Left ventricle myocardium superior (tissue), 1 donor: ENCODE measurements around the gene WRNIP1. TPM values are rescaled to one million over a fixed set of nuclear protein-coding genes. Genes with fewer than 3 reads are reported as not detected.

Experiments used
- ATAC-seq: fragments of 200-7000 bp; cut with Tn5 transposase; one replicate; pipeline ENCODE4 v1.9.1; 2020; ENCODE audit warnings: mild to moderate bottlenecking, moderate library complexity
- DNase-seq: peaks from one replicate; pipeline ENCODE4 v3.0.0-alpha.2; 2020
- intact Hi-C: fragments of 100-400 bp; cut with micrococcal nuclease; formaldehyde crosslinking; loops from one replicate; pipeline ENCODE4 v1.11.0; 2022
- long read RNA-seq: library from polyadenylated mRNA; unstranded; transcript quantifications from one replicate; pipeline ENCODE4 v2.0.0, GENCODE V29; 2021
- total RNA-seq: library from RNA; stranded (reverse); fragmentation: NEBNext Ultra II Directional; extraction: Animal tissue kit (Norgen Biotek cat#: 25700); gene quantifications from one replicate; pipeline ENCODE4 v1.2.1, GENCODE V29; 2021
- donor health status: DM: no; HTN: yes; CAD: no; lungs with severe emphysema.

Gene WRNIP1
- 45.1 TPM for total RNA-seq
- long read RNA-seq, transcript WRNIP1-203 (7 exons, 2,595 nt), result minor isoform, 8 of 299 reads
- long read RNA-seq, transcript WRNIP1-204 (7 exons, 2,670 nt), result major isoform, 272 of 299 reads
- long read RNA-seq, partial matches to known transcripts, result 10 of 299 reads
- long read RNA-seq, other reads (novel, unspliced or antisense), result 9 of 299 reads

DNA sequence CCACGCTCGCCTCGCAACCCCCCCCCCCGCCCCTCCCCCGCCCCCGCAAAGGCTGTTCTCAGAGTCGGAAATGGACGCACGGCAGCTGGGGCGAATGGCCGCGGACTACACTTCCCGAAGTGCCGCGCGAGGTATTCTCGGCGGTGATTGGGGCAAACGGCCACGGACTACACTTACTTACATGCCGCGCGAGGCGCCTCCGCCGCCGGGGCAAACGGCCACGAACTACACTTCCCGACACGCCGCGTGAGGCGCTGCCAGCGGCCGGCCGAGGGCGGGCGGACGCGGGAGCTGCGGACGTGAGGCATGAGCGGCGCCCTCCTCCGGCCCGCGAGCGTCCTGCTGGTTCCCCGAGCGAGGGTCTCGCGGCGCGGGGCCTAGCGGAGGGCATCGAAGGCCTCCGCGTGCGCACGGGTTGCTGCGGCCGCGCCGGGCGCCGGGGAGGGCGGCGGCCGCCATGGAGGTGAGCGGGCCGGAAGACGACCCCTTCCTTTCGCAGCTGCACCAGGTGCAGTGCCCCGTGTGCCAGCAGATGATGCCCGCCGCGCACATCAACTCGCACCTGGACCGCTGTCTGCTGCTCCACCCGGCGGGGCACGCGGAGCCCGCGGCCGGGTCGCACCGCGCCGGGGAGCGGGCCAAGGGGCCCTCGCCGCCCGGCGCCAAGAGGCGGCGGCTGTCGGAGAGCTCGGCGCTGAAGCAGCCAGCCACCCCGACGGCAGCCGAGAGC, at the start of gene WRNIP1:
Gene WRNIP1 (plus strand): TSS at position 228 of the 730 bp plus-strand sequence. CDS start 230 bp downstream, at position 458.
- intact Hi-C loops, result no loop called here
- DNase-seq, result peak; percentile 99
- peak; percentile 92 for ATAC-seq

DNA sequence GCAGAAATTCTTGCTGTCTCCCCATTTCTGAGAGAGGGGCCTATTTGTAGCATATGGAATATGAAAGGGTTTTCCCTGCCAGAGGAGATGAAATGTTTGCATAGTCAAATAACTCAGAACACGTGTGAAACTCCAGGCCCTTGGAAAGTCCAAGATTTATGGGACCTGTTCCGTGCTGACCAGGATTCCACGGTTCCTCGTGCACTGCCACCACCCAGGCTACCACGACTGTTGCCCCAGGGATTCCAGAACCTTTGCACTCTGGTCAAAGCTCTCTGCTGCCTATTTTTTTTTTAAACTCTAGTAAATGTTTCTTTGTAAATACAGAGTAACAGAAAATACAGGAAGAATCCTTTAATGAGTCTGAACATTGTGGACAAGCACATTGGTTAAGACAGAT, 49.5 kb upstream of the WRNIP1 start:
- DNase-seq (no peak), ATAC-seq (no peak)
- intact Hi-C loops, result no loop called here

DNA sequence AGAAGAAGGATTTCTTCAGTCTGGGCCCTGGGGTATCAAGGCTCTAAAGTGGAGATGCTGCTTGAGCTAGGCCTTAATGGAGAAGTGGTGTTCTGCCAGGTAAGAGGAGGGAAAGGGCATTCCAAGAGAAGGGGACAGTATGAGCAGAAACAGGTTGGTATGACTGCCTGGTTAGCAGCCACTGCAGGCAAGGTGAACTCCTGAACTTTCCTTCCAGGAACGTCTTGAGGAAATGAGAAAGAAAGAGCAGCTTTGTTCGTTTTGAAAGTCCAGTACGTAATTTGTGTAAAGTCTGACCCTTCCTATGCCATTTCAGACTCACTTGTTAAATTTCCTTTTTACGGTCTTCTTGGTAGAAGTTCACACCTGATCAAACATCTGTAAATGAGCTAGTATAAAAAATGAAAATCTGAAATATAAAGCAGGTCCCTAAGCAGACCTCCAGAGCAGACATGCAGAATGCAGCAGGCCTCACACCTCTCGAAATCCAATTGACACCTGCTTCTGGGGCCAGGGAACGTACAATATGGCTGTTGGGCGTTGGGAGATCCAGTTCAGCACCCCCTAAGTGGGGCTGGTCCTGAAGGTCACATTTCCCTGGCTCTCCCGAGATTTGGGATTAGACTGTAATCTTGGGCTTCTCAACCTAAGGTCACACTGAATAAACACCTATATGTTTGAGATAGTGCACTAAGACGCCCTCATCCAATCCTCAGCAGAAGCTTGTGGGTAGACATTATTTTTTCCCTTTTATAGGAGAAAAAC, 48.1 kb upstream of the WRNIP1 start:
- ATAC-seq, result no peak
- intact Hi-C loops, result no loop called here

DNA sequence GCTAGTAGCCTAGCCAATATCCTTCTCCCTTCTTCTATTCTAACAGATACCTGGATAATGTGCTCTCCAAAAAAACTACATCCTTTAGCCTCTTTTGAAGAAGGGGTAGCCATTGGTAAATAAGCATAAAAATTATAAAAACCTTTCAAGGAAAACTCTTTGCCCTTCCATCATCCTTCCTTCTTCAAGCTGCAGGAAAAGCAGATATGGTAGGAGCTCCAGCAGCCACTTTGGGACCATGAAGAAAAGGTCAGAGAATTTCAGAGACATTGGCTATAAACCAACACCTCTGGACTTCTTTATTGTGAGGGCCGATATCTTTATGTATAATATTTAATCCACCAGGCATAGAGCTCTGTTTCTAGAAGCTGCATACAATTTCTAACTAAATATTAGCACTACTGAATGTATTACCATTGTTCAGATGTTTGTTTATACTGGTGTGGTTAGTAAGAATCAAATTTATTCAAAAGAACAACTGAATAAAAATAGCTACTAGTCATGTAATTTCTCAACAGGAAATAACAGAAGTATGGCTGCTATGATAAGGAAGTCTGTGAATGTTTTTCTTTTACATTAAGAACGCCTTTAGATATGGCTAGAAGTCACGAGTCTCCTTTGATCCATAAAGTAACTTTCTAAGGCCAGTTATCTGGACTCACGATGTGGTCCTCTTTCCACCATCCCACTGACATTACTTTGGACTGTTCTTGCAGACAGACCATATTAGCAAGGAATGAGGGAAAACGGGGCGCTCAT, 46.7 kb upstream of the WRNIP1 start:
- intact Hi-C loops, result no loop called here
- DNase-seq, result no peak
- no peak for ATAC-seq

More for the DNA sequence above, 48.1 kb upstream of the WRNIP1 start:
- no peak for DNase-seq

DNA sequence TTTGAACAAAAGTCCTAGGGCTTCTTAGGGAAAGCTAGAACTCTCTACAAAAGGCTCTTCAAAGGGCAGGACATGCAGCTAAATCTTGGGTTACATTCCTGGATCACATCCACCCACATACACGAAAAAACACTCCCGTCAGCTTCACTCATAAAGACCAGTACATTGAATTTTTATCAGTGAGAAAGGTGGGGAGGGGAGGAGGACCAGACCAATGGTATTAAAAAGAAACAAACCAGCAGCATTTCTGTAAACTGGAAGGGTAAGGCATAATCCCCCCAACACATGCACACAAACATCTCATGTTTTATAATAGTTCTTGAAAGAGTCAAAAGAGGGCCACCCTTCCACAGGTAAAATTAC, 46.1 kb upstream of the WRNIP1 start:
- intact Hi-C loops, result no loop called here
- DNase-seq (no peak), ATAC-seq (no peak)

DNA sequence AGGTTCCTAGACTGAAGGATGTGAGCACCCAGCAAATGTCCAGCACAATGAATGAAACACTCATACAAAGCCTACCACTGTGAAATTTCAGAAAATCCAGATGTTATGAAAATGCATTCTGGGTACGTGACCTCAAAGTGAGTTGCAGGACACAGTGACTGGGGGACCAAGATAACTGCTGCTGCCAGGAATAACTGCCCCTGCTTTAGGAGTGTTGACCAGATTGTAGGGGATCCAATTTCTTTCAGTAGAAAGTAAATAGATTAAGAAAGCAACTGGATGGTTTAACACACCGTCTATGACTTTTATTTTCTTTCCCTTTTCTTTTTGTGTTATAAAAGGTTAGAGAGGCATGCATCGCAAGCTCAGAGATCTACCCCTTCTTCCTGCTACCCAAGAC, 44.0 kb upstream of the WRNIP1 start:
- no peak for DNase-seq
- intact Hi-C loops, result no loop called here
- no peak for ATAC-seq

DNA sequence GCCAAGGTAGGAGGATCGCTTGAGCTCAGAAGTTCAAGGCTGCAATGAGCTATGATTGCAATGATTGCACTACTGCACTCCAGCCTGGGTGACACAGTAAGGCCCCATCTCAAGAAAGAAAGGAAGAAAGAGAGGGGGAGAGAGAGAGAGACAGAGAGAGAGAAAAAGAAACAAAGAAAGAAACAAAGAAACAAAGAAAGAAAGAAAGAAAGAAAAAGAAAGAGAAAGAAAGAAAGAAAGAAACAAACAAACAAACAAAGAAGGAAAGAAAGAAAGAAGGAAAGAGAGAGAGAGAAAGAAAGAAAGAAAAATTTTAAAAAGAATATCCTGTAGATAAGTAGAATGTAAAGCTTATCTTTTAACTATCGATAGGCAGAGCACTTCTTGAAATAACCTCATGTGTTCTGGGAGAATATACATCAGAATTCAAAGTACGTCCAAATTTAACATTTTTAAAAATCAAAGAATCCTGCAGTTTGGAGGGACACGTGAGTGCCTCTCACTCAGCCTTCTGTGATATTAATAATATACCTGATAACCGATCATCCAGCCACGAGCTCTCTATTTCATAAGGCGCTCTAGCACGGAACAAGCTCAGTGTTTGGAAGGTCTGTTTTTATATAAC, 39.7 kb upstream of the WRNIP1 start:
- ATAC-seq, result no peak
- intact Hi-C loops, result no loop called here
- no peak for DNase-seq

DNA sequence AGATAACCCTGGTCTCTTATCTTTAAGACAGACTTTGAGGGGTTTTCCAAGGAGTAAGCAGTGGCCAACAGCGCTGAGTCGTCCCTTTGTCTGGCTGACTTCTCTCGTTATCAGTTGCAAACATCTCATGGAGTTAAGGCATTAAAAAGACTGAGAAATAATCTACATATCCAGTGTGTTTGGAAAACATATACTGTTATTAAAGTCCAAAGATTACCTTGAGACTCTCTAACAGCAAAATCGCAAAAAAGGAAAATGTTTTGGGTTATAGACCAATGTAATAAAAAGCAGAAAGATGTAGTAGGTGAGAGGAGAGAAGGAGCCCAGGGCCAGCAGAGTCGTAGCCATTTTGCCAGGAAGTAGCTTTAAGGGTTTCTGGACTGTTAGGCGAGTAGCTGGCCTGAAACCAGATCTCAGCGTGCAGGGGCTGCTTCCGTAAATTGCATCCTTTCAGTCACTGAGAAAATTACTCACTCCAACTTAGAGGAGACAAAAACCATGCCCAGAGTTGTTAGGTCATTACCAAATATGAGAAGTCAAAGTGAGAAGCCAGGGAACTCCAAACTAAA, 39.1 kb upstream of the WRNIP1 start:
- DNase-seq (no peak), ATAC-seq (peak; percentile 20)
- intact Hi-C loops, result no loop called here

DNA sequence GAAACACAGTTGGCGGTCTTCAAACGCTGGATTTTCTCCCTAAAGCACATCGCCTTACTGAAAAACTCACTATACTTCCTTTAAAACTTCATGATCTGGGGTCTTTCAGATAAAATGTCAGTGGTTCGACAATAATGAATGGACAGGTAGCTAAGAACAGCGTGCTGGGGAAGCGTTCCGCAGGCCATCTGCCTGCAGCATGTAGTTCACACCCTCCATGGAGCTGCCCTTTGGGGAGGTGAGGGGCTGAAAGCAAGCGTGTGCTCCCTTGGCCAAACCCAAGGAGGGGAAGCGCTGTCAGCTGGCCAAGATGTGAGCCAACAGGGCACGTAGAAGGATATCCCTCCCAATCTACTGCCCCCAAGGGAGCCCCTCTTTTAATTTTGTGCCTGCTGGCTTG, 35.3 kb upstream of the WRNIP1 start:
- intact Hi-C loops, result no loop called here
- ATAC-seq, result no peak

DNA sequence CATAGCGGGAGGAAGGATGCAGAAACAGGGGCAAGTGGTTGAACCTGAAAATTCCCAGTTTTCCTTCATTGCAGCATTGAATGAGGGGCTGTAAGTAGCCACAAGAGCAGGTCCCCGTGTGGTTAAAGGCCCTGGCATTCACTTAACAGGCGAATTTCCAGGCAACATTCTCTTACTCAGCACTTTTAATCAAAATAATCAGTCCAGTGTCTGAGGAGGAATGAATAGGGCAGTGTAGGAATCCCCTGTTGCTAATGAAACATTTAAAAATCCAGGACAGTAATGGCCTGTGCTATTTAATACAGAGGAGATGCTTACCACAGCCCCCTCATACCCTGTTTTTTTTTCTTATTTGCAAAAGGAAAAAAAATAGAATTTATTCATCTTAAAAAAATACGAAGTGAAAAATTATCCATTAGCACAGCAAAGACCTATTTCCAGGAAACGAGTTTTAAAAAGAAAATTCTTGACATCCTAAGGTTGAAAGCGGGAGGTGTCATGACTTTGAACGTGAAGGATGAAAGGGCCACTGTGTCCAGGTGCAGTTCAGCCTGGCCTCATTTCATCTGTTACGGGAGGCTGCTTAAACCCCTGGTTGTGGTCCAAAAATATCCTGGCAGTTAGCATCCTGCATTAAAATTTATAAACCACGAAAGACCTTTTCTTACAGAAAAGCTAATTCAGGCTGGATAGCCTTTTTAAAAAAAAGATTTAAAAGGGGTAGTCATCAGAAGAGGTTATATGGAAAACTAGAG, 34.7 kb upstream of the WRNIP1 start:
- DNase-seq, result no peak
- no peak for ATAC-seq
- intact Hi-C loops, result no loop called here

More for the DNA sequence above, 35.3 kb upstream of the WRNIP1 start:
- no peak for DNase-seq

DNA sequence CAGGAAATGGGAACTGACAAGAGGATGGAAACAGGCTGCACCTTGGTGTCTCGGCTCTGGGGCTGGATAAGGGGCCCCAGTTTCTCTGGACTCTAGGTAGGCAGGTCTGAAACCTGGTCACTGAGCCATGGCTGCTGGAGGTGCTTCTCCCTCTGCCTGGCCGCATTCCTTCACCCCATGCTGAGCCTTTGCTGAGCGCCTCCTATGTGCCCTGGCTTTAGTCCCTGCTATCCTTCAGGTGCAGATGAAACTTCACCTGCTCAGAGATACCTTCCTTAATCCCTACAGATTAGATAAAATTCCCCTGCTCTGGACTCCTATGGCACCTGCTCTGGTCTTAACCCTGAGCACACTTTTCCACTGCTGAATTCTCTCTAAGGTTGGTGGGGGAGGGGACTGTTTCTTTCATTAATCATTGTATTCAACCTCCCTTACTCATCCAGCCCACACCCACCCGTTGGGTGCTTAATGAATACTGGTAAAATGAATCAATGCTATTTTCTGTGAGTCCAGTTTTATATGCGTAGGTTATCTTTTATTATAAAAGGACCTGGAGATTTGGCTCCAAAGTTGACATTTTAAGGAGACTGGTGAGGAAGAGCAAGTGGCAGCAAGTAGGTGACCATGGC, 33.8 kb upstream of the WRNIP1 start:
- intact Hi-C loops, result no loop called here
- ATAC-seq, result no peak
- DNase-seq, result no peak

DNA sequence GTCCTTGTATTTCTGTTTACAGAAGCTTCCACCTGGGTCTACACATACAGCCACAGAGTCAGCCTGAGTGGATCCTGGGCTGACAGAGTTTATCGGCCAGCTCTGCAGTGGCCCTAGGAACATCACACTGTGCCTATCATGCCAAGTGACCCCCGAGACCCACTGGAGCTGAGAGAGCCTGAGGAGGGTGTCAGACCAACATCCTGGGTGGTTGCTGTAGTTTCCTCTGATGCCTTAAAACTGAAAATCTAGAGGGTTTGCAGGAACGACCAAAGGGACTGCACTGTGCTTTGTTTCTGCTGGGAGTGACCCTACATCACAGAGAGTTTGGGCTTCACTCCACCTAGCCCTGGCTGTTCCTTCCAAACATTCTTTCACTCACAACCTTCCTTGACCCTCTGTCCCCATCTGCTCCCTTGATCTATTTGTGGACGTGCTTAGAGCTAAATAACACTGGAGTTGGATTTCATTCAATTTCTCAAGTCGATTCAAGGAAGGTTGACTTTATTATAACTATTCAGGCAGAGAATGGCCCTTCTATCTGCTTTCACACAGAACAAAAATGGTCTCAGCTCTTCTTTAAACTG, 32.6 kb upstream of the WRNIP1 start:
- ATAC-seq (peak; percentile 82), DNase-seq (no peak)
- intact Hi-C loops, result no loop called here

DNA sequence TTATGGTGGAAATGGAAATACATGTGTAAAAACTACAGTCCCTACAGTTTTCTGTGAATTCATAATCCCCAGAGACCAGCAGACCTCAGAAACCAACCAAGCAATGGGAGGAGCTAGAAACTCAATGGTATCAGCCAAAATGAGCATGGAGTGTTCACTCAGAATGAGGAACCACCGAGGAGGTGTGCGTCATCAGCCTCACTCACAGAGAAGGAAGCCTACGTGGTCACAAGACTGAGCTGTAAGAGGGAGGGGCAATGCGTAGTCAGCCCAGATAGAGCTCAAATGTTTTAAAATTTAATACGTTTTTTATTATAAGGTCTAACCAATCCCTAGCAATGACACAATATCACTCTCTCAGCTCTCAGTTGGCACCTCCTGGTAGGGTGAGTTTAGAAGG, 31.9 kb upstream of the WRNIP1 start:
- intact Hi-C loops, result no loop called here
- ATAC-seq, result peak; percentile 43

DNA sequence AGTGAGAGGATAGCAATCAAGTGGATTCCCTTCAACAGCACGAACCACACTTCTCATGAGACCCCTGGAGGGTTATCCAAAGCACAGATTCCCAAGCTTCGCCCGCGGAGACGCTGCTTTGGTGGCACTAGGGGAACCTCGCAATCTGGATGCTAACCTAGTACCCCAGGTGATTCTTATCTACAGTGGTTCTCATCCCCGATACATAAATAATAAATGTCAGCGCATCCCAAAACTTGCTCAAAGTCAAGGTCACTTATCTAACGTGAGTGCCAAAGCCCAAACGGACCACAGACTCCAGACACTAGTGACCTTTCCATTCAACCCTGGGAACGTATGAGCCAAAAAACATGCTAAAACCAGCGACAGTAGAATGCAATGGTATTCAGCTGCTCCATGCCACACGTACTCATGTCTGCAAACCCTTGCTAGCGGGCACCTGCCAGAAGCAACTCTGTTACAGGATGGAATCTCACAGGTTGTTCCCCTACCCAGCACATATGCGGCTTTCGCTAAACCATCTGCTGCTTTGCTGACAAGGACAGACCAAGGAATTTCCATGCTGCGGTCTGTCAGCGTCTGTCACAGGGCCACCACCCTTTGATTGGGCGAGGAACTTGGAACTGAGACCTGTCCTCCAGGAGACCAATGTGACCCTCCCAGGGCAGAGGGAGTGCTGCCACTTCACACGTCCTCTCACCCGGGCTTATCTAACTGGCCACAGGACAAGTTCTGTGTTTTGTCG, 31.3 kb upstream of the WRNIP1 start:
- intact Hi-C loops, result no loop called here
- DNase-seq (peak; percentile 74), ATAC-seq (peak; percentile 85)

More for the DNA sequence above, 31.9 kb upstream of the WRNIP1 start:
- peak; percentile 61 for DNase-seq

DNA sequence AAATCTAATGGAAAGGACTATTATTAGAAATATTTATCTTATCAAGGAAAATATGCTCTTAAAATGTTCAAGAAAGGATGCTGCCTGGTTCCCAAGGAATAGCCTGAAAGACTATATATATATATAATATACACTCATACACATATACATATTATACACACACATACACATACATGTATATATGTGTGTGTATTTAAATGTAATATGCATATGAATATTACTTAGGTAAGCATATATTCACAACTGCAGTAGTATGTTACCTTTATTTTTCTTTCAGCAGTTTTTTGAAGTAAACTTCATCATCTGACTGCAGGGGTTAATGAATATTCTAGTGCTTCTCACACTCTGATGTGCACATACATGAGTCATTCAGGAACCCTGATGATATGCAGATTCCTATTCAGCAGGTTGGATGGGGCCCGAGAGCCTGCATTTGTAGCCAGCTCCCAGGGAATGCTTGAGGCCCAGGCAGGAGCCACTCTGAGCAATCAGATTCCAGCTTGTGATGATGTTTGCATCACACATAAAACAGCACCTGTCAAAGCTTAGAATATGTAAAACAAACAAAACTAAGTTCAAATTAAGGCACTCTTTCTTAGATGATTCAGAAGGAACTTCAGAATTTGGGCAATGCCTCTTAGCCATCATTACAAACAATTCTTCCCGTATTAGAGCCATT, 30.6 kb upstream of the WRNIP1 start:
- intact Hi-C loops, result no loop called here
- ATAC-seq (peak; percentile 29), DNase-seq (peak; percentile 44)

DNA sequence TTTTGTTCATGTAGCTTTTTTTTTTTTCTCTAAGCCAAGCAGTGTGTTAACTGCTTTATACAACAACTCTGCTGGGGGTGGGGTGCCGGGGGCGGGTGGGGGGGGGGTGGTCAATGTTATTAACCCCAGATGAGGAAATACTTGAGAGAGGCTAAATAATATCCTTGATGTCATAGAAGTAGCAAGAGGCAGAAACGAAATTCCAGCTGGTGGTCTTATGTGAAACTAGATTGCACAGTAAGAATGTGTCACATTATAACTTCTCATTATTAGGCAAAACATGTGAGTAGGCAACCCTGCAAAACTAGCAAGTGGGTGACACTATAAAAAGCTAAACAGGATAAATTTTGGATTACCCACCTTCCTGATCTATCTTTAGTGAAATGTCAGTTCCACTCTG, 27.3 kb upstream of the WRNIP1 start:
- DNase-seq, result no peak
- no peak for ATAC-seq
- intact Hi-C loops, result no loop called here
